Activated CD4-positive, alpha-beta T cell treated with anti-CD3 and anti-CD28 coated beads for 24 hours (primary cell): Measurements from ENCODE around the gene CYTH3.
A peak's percentile ranks its signal among the peaks of the same experiment; 100 is the strongest.

Experiments used
- DNase-seq, 2 donors: peaks; one replicate each; pipeline ENCODE4 v3.0.0-alpha.2; 2020; ENCODE audit warnings: low read depth in 2 of 2

The CYTH3 gene

DNA sequence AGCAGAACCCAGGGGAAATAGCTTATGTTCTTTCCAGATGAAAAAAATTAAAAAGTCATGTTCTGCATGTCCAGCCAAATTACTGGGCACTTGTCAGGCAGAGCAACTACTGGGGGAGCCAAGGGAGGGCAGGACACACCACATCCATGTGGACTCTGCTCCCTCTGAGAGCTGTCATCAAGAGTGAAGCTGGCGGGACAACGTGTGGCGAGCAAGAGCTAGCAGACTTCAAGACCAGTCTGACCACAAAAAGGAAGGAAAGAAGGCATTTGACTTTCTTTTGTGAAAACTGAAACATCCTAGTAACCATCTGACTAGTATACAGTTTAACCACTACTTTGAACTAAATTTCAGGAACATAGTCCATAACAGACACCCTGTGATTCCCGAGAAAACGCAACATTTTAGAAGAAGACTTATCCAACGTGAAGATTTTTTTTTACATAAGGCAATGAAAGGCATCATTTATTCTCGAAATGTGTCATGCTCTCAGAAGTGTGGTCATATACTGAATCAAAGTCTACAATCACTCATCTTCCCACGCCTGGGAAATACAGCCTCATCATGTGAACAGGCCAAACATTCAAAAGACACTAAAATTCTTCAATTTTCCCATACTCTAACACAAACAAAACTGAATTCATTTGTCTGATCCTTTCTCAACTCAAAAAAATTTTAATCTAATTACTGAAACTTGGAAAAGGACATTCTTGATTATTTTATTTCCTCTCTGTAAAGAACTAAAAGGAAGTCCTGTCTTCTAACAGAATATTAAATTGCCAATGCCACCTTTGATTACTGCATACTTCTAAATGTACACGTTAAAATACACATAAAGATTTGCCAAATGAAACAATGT, 15.5 kb downstream of the CYTH3 start:
- peak in 1 of 2 donors; percentile 35 for DNase-seq

DNA sequence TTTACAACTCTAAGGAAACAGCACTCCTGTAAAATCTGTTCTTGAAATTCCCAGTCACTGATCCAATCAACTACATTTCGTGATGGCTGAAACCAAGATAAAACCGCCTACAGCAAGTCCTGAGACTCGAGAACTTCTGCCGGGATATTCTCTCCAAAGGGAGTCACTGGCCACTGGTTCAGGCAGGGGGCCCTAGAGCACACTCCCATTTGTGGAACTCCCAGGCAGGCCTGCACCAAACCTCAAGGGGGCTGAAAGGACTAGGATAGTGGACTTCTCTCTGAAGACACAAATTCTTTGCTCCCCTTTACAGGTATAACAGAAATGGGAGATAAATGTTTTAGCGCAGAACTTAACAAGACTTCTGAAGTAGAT, 16.3 kb downstream of the CYTH3 start:
- no peak for DNase-seq

DNA sequence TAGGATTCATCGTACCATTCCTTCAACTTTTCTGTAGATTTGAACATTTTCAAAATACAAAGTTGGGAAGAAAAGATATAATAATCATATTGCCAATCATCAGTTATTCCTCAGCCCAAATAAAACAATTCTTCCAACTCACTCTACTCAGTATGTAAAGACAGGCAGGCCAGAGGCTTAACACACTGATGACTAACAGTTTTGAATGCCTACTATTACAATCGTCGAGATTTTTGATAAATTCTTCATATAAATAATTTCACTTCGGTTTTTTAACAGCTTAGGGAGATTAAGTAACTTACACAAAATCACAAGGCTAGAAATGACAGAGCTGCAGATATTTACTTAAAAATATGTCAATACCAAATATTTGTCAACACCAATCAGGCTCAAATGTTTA, 17.6 kb downstream of the CYTH3 start:
- no peak for DNase-seq

DNA sequence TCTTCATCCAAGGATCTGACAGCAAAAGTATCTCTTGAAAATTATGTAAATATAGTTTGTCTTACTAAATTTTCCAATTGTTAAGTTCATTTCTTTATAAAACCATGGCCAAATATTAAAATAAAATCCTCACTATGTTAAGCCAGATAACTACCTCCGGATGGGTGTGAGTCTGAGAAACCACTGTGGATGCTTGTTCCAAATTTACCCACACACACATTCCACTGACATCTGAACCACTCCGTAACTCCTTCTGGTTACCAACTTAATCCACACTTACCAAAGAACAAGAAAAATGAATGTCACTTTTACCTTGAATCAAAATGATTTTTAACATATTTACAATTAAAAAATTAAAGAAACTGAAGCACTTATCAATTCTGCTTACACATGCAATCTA, 19.7 kb downstream of the CYTH3 start:
- no peak for DNase-seq

DNA sequence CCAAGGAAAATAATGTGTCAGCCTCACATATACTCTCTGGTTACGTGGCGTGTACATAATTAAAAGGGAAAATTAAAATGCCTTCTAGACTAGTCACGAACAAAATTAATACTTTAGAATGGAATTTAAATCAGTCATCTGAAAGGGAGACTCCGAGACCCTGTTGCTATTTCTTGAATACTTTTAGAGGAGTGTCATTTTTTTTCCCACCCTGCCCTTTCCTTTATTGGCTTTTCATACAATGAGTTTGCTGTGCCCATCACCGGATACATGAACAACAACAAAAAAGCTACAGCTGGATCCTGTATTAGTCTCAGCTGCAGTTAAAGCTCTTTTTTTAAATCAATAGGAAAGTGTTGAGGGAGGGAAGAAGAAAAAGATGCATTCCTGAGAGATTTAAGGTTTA, 20.1 kb downstream of the CYTH3 start:
- no peak for DNase-seq

DNA sequence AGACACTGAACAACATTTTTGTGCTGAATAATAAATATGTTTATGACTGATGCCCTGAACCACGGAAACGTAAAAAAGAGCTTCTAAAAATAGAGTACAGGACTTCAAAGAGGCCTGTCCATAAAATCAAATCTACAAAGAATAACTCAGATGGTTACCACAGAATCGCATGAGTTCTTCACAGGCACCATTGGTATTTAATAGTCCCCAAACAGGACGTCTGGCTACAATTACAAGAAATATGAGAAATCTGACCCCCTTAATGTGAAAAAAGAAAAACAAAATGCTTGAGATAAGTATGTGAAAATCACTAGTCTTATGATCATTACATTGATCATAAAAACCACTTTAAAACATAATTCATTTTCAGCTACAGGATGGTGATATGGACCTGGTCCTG, 20.8 kb downstream of the CYTH3 start:
- DNase-seq = no peak

DNA sequence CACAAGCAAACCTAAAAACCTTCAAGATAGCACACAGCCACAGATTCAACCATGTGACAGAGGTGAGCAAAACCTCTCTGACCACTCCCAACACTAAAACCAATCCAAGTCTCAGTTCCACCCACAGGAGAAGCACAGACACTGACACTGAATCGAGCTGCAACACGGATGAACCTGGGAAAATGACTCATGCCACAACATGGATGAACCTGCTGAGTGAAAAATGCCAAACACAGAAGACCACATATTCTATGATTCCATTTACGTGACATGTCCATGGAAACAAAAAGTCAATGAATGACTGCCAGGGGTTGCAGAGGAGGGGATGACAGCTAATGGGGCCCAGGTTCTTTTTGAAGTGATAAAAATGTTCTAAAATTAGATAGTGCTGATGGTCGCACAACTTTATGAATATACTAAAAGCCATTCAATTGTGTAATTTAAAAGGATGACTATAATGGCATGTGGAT, 22.0 kb downstream of the CYTH3 start:
- no peak for DNase-seq

DNA sequence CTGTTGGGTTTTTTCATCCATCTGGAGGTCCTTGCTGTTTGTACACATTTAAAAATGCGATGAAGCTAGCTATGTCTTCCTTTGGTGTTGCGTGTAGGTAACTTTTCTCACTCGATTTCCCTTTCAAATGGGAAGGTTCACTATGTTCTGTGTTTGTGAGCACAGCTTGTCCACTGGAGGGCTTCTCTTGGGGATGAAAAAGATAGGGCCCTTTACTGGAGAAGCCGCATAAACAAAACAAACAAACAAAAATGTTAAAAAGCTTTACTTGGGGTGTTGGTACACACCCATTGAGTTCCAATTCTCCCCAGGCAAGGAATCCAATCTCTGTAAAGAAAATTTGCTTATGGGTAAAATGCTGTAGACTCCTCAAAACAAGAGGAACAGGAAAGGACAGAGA, 23.4 kb downstream of the CYTH3 start:
- DNase-seq = no peak

DNA sequence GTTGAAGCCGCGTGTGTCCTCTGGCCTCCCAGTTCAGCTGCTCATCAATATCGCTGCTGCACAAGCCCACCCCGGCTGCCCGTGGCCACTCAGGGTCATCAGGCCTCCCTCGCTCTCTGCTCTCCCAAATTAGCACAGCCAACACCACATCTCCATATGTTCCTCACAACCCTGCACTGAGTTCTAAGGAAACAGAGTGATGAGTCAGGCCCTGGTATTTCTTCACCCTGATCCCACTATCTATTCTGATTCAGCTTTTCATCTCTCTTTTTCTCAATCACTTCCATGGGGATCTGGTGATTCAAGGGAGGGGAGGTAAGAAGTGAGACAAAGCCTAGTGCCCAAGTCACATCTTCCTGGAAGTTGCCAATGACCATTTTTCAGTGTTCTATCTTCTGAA, 23.8 kb downstream of the CYTH3 start:
- DNase-seq = no peak

DNA sequence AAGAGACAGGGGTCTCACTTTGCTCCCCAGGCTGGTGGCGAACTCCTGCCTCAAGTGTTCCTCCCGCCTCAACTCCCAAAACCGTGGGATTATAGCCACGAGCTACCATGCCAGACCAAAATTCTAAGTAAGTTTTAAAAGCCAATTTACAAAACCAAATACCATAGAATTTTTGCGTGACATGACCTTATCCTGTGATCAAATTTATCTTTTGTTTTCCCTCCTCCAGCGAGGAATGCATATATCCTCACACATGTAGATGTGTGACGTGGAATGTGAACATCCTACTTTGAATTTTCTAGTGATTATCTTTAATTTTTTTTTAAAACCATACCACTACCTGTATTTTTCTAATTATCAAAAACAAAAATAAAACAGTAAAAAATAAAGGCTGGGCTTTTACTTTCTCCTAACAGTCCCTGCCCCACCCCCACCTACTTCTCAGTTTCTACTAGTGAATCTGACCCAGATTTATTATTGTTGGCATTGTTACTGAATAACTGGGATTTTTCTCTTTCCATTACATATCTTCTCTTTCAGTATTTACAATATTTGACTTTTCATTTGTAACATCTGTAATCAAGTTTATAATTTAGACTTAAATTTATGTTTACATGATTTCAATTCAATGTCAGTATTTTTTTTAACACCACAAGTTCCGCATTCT, 26.0 kb downstream of the CYTH3 start:
- DNase-seq = no peak

DNA sequence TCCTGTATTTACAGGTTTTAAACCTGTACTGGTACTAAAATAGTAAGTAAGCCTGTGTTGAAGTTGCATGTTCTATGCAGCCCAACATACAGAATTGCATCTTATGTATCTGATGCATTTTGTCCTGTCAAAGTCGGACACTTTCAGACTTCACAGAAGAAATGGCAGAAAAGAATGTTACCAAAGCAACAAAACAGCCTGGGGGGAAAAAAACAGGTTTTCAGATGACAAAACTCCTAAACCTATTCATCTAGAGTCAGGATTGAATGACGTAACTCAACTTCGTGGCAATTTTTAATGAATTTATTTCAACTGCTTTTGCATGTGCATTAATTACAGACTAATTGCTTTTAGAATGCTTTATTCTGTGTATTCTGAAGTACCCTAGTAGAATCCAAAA, 28.4 kb downstream of the CYTH3 start:
- DNase-seq = no peak

DNA sequence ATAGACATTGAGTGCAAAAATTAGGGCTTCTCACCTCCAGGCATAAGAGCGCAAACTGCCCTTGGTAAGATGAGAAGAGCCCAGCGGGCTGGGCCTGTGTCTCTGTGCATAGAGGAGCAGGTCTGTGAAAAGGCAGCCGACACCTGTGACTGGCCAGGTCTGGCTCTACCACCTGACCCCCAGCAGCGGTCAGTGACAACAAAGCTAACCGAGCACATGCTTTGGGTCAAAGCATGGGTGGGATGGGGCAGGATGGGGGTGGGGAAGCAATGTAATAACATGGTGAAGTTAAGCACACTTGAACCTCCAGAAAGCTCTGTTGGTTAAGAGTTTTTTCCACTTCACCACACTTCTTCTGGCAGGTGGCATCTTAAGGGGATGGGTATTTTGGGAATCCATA, 29.3 kb downstream of the CYTH3 start:
- no peak for DNase-seq

DNA sequence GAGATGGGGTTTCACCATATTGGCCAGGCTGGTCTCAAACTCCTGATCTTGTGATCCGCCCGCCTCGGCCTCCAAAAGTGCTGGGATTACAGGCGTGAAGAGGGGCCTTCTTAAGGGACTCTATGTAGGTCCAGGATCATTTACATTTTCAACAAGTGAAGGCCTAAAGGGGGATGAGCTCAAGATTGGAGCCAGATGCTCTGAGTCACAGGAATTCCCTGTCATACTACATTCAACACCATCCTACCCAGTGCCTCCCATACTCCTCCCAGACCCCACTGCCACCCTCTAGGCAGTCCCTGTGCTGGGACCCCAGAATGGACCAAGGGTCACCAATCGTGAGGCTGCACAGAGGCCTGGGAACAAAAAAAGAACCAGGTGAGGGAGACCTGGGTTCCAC, 29.9 kb downstream of the CYTH3 start:
- no peak for DNase-seq

DNA sequence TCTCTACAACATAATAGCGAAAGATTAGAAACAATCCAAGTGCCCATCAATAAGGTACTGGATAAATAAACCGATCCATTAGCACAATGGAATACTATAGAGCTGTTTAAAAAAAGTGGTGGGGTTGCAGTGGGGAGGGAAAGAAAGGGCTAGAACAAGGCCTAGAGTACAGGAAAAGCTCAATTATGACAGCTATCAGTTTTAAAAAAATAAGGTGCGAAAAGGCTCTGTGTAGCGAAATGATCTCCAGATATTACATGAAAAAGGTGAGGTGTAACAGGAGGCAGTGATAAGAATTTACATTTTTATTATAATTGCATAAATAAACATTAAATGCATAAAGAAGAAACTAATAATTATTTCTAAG, 30.8 kb downstream of the CYTH3 start:
- no peak for DNase-seq

DNA sequence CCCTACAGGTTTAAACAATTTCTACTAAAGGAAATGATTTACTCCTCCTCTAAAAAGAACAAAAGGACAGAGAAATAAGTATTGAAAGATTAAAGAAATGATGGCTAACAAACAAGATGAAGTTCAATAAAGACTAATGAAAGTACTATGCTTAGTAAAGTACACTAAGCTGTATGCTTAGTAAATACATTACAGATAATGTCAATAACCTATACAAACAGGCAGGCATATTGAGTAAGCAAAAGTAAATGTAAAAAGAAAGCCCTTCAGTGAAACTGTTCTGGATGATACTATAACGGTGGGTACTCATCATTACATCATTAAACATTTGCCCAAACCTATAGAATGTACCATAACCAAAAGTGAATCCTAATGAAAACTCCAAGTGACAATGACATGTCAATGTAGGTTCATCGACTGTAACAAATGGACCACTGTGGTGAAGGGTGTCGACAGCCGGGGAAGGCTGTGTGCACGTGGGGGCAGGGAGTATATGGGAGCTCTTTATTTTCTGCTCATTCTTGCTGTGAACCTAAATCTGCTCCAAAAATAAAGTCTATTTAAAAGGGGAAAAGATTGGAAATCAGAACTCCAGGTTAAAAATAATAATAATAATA, 34.0 kb downstream of the CYTH3 start:
- no peak for DNase-seq

DNA sequence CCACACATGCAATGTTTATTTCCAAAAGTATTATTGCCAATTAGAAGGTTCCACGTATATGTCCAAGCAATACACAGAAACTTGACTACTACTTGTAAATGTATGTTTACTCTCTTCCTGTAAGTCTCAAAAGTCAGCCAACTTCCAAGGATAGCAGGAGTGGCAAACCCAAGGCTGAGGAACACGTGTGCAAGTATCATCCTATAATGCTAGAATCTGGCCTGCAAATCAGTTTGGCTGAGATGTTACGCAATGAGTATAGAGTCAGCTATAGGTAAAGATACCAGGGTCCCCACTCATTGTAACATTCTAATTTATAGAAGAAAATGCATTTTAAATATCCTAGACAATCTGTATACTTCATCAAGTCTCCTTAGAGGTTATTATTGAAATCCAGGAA, 34.7 kb downstream of the CYTH3 start:
- DNase-seq = no peak

DNA sequence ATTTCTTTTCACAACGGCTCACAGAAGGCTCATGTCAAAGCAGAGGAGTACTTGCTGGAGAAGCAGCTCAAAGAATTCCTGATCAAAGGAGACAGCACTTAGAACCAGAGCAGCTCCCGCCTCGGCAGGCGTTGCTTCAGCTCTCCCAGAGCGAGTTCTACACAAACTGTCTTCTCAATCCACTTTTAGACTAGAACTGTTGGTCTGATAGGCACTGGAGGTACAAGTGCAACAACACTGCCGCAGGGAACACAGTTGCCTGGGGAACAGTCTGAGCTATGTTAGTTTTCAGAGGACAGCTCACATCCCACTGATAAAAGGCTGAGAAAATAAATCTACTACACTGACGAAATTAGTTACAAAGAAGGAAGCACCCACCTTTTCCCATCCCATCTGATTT, 35.4 kb downstream of the CYTH3 start:
- no peak for DNase-seq

DNA sequence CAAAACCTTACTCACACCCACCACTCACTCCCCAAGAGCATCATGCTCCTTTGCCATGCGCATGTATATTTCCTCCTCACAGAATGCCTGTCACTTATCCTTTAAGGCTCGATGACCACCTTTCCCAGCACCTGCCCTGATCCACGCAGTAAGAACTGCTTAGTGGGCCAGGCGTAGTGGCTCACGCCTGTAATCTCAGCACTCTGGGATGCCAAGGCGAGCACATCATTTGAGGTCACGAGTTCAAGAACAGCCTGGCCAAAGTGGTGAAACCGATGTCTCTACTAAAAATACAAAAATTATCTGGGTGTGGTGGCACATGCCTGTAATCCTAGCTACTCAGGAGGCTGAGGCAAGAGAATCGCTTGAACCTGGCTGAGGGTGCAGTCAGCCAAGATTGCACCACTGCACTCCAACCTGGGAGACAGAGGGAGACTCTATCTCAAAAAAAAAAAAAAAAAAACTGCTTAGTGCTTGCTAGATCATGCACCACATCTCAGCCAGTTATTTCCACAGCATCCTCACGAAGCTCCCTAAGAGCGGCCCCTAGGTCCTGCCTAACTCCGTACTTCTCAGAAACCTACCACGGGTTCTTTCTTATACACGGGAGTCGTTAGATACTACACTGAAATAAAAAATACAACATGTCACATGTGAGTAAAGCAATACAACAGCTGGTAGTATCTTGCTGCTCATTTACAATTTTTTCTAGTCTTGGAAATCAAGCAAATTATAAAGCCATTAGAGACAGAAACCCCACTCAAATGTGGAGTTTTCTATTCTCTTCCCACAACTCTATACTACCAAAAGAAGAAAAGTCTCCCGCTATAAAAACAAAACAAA, 37.2 kb downstream of the CYTH3 start:
- DNase-seq = no peak

DNA sequence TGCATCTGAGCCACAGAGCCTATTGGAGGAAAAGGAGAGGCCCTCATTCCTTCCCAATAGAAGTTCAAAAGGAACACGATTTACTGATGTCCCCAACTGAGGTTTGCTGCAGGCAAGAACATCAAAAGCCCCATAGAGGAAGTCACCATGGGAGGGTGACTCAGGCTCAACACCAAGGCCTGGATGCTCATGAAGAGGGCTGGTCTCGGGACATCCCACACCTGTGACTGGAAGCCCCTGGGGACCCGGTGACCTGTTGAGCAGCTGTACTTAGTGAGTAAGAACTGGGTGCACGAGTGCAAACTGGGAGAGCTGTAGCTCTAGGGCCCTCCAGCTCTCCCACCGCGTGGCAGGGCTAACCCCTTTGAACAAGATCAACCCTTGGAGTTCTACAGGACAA, 38.0 kb downstream of the CYTH3 start:
- no peak for DNase-seq

DNA sequence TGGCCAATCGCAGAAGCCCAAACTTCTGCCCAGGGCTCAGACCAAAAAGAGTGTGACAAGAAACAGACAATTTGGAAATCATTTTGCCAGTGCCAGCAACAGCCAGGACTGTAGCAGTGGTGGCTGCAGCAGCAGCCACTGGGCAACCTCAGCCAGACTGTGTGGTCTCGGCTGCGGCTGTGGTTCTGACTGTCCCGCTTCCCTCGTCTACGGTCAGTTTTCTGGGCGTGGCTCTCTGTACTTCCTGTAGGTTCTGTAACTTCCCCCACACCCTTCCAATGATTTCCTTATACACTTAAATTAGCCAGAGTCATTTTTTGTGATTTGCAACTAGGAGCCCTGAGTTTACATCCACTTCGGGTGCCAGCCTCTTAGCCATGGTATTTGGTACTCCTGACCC, 39.9 kb downstream of the CYTH3 start:
- no peak for DNase-seq

DNA sequence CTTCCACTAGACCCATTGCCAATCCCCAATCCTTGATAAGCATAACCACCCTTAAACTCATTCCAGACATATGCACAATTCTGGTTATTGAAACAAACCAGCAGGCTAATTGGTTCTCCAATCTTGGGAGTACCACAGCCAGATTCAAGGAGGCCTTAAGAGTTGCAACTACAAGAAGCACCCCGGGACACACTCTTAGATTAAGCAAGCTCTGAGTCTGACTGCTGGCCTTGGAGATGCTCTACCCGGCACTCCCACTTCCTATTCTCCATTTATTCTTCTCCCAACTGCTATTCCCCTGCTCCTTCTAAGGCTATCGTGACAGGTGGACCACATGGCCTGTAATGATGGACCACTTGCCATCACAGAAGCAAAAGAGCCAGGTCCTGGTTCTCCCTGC, 40.3 kb downstream of the CYTH3 start:
- no peak for DNase-seq

DNA sequence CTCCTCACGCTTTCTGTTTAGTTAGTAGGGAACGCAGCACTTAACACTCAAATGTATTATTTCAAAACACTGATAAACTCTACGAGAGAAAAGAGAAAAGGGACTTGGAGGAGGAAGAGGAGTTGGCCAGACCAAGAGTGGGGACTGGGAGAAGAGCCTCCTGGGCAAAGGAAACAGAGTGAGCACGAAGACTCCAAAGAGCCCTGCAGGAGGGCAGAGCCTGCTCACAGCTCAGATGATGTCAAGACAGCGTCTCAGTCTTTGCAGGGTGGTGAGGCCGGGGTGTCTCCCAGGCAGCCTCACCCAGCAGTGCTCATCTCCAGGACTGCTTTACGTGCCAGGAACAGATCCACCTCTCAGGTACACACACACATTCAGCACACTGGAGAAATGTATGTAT, 41.2 kb downstream of the CYTH3 start:
- no peak for DNase-seq
